PC-3 (cell line): Measurements from ENCODE around the gene VILL. TPM values are rescaled to one million over a fixed set of nuclear protein-coding genes. Genes with fewer than 3 reads are reported as not detected.

Experiments
- ATAC-seq: fragments of 200-7000 bp; cut with Tn5 transposase; 2 replicates; pipeline ENCODE4 v1.9.1; 2020; ENCODE audit warnings: mild to moderate bottlenecking, moderate library complexity
- BruUV-seq: library from RNA; stranded (reverse); fragments of 400-500 nt; replicated peaks from 2 replicates; lab custom pipeline; 2021; lab: Mats Ljungman, UMichigan
- CTCF ChIA-PET: fragments of 300-600 bp; sonication (Branson Sonifier 250); formaldehyde crosslinking; loops from one replicate; lab custom pipeline; 2022; ENCODE audit warnings: antibody characterized with exemption; lab: Charles Lee
- POLR2A ChIA-PET: fragments of 300-600 bp; sonication (Branson Sonifier 250); formaldehyde crosslinking; loops from one replicate; lab custom pipeline; 2022; ENCODE audit warnings: antibody characterized with exemption; ENCODE audit not compliant: unreplicated experiment; lab: Charles Lee
- DNase-seq: peaks from one replicate; pipeline ENCODE4 v3.0.0-alpha.2; 2015
- H2AFZ ChIP-seq: fragments of 300-600 bp; sonication (generic); 2 replicates; pipeline ENCODE4 v1.6.0; 2016; ENCODE audit warnings: antibody characterized with exemption, low read length
- H3F3A ChIP-seq: fragments of 300-600 bp; sonication (generic); one replicate; pipeline ENCODE4 v1.6.0; 2017; ENCODE audit warnings: antibody characterized with exemption, low read length, control low read depth, mild to moderate bottlenecking; ENCODE audit not compliant: unreplicated experiment
- H3K27ac ChIP-seq: fragments of 300-600 bp; sonication (generic); 2 replicates; pipeline ENCODE4 v1.5.1; 2016; ENCODE audit warnings: mild to moderate bottlenecking, low read length
- H3K27me3 ChIP-seq: fragments of 300-600 bp; sonication (generic); 2 replicates; pipeline ENCODE4 v1.6.1; 2016; ENCODE audit warnings: low read length, mixed read lengths
- H3K36me3 ChIP-seq: fragments of 300-600 bp; sonication (generic); 2 replicates; pipeline ENCODE4 v1.6.1; 2016; ENCODE audit warnings: low read depth, mixed run types, low read length, mixed read lengths
- H3K4me1 ChIP-seq: fragments of 300-600 bp; sonication (generic); 2 replicates; pipeline ENCODE4 v1.5.1; 2016; ENCODE audit warnings: low read length; ENCODE audit not compliant: insufficient read depth
- H3K4me2 ChIP-seq: fragments of 300-600 bp; sonication (generic); 2 replicates; pipeline ENCODE4 v1.6.0; 2016; ENCODE audit warnings: low read length
- H3K4me3 ChIP-seq: fragments of 300-600 bp; sonication (generic); 2 replicates; pipeline ENCODE4 v1.5.1; 2016; ENCODE audit warnings: mild to moderate bottlenecking, low read length, mixed read lengths
- H3K79me2 ChIP-seq: fragments of 300-600 bp; sonication (generic); 2 replicates; pipeline ENCODE4 v1.6.1; 2017; ENCODE audit warnings: low read length, mixed read lengths
- H3K9ac ChIP-seq: fragments of 300-600 bp; sonication (generic); 2 replicates; pipeline ENCODE4 v1.6.0; 2016; ENCODE audit warnings: mild to moderate bottlenecking, low read length
- H3K9me2 ChIP-seq: fragments of 300-600 bp; sonication (generic); replicated peaks from 2 replicates; pipeline ENCODE4 v1.6.1; 2016; ENCODE audit warnings: mixed run types, low read length, mixed read lengths
- H3K9me3 ChIP-seq: fragments of 300-600 bp; sonication (generic); 2 replicates; pipeline ENCODE4 v1.6.1; 2016; ENCODE audit warnings: low read length, mixed read lengths
- H4K20me1 ChIP-seq: fragments of 300-600 bp; sonication (generic); 2 replicates; pipeline ENCODE4 v1.6.1; 2016; ENCODE audit warnings: low read length, mixed read lengths
- CTCF ChIP-seq: fragments of 300-600 bp; sonication (generic); conservative IDR thresholded peaks from 2 replicates; pipeline ENCODE4 v1.5.1; 2017; ENCODE audit warnings: antibody characterized with exemption, low read depth, mild to moderate bottlenecking, low read length
- EZH2 ChIP-seq: fragments of 300-600 bp; sonication (generic); IDR thresholded peaks from one replicate; pipeline ENCODE4 v1.6.1; 2017; ENCODE audit warnings: antibody characterized with exemption, mild to moderate bottlenecking, low read length; ENCODE audit not compliant: unreplicated experiment
- EZH2phosphoT487 ChIP-seq: fragments of 300-600 bp; sonication (generic); IDR thresholded peaks from 2 replicates; pipeline ENCODE4 v1.6.1; 2018; ENCODE audit warnings: mild to moderate bottlenecking, antibody characterized with exemption, low read length, borderline replicate concordance
- intact Hi-C: fragments of 100-400 bp; cut with micrococcal nuclease; formaldehyde crosslinking; loops from 2 replicates; pipeline ENCODE4 v1.9.0; 2023
- total RNA-seq: library from RNA; depleted of rRNA; stranded (reverse); fragments of >200 nt; gene quantifications from 2 replicates; pipeline ENCODE4 v1.2.3, GENCODE V29; 2014

VILL gene
- total RNA-seq, 1 experiment from 2014 or later = 0.44 TPM

GRCh38 chr3:38001456-38002081, 11.0 kb downstream of the VILL start:
- ATAC-seq (no peak), DNase-seq (peak; percentile 68)
- Histone ChIP-seq H3K4me2 (no peak overlapping the region), H3K4me1 (peaks cover 35% of the 10 kb centered on the region), H2AFZ (no peak overlapping the region), H3K27me3 (no peaks in the 10 kb centered on the region), H3K27ac (no peak overlapping the region), H3F3A (no peaks in the 10 kb centered on the region), H4K20me1 (no peaks in the 10 kb centered on the region), H3K4me3 (no peak overlapping the region), H3K36me3 (no peaks in the 10 kb centered on the region), H3K9ac (no peak overlapping the region), H3K9me3 (no peaks in the 10 kb centered on the region), H3K9me2 (no peaks in the 10 kb centered on the region), H3K79me2 (no peaks in the 10 kb centered on the region)
- intact Hi-C loops = loop anchor here (10.0 kb wide), 2 partner anchors 453 to 483 kb away; partner anchors contain the start of gene ACVR2B
- POLR2A ChIA-PET = no interaction called here
- TF ChIP-seq EZH2phosphoT487 (no peak), CTCF (peak; percentile 67), EZH2 (no peak)
- CTCF ChIA-PET = interaction anchor here (1.1 kb wide), 1 partner anchor 345 kb away, joined by 3 read pairs; the partner anchor contains the start of gene XYLB
- BruUV-seq = no TSS peak

GRCh38 chr3:38002291-38002876, 11.8 kb downstream of the VILL start:
- intact Hi-C loops = loop anchor here (10.0 kb wide), 2 partner anchors 452 to 482 kb away; partner anchors contain the start of gene ACVR2B

More at GRCh38 chr3:38002291-38002876, 11.8 kb downstream of the VILL start:
- no peaks in the 10 kb centered on the region for H3K9me3 ChIP-seq
- H4K20me1 ChIP-seq = no peaks in the 10 kb centered on the region
- H2AFZ ChIP-seq = no peak overlapping the region
- no TSS peak for BruUV-seq
- H3K79me2 ChIP-seq = no peaks in the 10 kb centered on the region
- no peak overlapping the region for H3K9ac ChIP-seq
- H3K4me1 ChIP-seq = peaks cover 35% of the 10 kb centered on the region
- no peak overlapping the region for H3K27ac ChIP-seq
- TF ChIP-seq CTCF = no peak
- TF ChIP-seq EZH2 = no peak
- TF ChIP-seq EZH2phosphoT487 = no peak
- H3K4me2 ChIP-seq = no peak overlapping the region
- no peak for ATAC-seq
- ChIA-PET CTCF (interaction anchor here (0.6 kb wide), 1 partner anchor 10 kb away, joined by 3 read pairs; no protein-coding TSS in a partner anchor), POLR2A (no interaction called here)
- H3K36me3 ChIP-seq = no peaks in the 10 kb centered on the region
- DNase-seq = no peak
- H3K4me3 ChIP-seq = no peak overlapping the region
- H3K27me3 ChIP-seq = no peaks in the 10 kb centered on the region
- no peaks in the 10 kb centered on the region for H3K9me2 ChIP-seq
- H3F3A ChIP-seq = no peaks in the 10 kb centered on the region
